ENCODE results near the gene MT1E. TPM values are rescaled to one million over a fixed set of nuclear protein-coding genes. Genes with fewer than 3 reads are reported as not detected.

The MT1E gene
- total and polyA plus RNA-seq, 2 of the 8 experiments (the other 6 are each of a cell fraction or from before 2014, with no cell fraction given): 7.9 to 117 TPM

DNA sequence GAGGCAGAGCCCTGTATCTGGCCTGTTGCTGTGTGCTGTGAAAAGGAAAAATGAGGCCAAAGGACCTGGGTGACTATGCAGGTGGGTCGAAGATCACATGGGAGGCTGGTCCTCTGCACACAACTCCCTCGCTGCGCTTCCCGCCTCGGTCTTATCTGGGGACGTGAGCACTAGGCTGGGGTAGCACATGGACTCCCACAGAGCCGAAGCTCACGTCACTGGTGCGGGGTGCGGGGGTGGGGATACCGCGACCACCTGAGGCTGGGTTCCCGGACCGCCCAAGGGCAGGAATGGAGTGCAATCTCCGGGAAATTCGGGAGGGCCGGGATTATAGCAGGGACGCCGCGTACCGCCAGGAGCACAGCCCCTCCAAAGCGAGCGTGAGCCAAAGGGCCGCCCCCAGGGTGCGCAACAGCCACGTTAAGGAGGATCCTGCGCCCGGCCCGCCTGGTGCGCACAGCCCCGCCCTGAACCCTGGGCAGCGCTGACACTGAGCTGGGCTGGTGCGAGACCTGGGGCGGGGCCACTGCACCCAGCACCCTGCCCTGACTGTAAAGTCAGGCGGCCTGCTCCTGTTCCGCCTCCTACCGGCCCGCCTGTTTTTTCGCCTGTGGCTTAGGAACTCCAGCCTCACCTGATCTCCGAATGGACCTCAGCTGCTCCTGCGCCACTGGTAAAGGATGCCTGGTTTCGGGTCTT is 17.6 kb downstream of the MT1E start (continued):
- TF ChIP-seq CTCF (IDR thresholded peaks at IDR 0.05; ENCODE audit: control extremely low read depth in 1 of 3, insufficient read depth in 1 of 3, low read depth in 1 of 3, low read length in 3 of 3) (peak; percentile 39 to 50 (median 42)), SUZ12 (IDR thresholded peaks at IDR 0.05; ENCODE audit: low read length) (peak; percentile 72), HDAC6 (IDR thresholded peaks at IDR 0.05; ENCODE audit: low read depth, low read length) (no peak), MAX (IDR thresholded peaks at IDR 0.05) (peak; percentile 43; the same call in 1 of the 2 replicates)
